Measurements from ENCODE around the gene KREMEN1. TPM values are rescaled to one million over a fixed set of nuclear protein-coding genes. Genes with fewer than 3 reads are reported as not detected.

KREMEN1 gene
- total and polyA plus RNA-seq, 3 donors from 2014 or later, result 42.5 to 54.9 (median 54.5) TPM

DNA sequence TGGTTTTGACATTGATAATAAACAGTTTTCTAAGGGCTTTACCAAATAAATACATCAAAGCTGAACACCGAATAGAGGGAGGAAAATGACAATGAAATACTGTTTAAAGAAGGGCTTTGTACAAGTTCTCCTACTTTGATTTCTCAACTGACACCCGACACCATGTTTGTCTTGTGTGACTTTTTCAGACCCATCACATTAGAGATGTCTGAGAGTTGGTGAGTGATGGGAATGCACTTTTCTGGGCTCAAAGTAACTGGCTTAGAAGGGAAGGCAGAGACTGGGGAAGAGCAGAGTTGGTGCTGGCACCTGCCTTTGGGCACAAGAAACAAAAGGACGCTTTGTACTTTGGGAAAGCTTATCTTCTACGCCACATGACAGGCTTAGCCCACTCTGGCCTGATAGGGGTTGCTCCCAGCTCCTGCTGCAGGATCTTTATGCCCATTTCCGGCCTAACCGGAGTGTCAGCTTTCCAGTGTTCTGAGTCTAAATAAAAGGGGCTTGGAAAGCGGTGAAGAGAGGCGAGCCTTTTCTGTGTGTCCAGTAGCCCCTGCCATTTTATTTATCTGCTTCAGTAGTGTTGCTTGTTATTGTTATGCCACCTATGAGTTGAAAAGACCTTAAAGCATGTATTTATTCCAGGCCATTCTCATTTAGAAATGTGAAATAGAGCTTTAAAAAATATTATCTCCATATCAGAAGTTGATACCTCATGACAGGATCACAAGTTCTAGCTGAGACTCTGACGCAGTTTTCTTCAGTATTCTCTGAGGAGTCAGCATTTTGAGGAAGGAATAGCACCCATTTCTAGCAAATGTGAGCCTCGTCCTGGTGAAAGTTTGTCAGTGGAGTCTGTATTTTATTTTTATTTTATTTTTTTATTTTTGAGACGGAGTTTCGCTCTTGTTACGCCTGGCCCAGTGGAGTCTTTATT lies 24.2 kb downstream of the KREMEN1 start:
- no peaks in the 10 kb centered on the region for H3K36me3 ChIP-seq (ENCODE audit: low read depth, missing control alignments)
- no peaks in the 10 kb centered on the region for H3K9me3 ChIP-seq
- no peak overlapping the region for H3K4me3 ChIP-seq
- H3K27ac ChIP-seq, result peak overlapping the region; percentile 49 to 77
- peak; percentile 84 for DNase-seq
- TF ChIP-seq, protein P1, sequence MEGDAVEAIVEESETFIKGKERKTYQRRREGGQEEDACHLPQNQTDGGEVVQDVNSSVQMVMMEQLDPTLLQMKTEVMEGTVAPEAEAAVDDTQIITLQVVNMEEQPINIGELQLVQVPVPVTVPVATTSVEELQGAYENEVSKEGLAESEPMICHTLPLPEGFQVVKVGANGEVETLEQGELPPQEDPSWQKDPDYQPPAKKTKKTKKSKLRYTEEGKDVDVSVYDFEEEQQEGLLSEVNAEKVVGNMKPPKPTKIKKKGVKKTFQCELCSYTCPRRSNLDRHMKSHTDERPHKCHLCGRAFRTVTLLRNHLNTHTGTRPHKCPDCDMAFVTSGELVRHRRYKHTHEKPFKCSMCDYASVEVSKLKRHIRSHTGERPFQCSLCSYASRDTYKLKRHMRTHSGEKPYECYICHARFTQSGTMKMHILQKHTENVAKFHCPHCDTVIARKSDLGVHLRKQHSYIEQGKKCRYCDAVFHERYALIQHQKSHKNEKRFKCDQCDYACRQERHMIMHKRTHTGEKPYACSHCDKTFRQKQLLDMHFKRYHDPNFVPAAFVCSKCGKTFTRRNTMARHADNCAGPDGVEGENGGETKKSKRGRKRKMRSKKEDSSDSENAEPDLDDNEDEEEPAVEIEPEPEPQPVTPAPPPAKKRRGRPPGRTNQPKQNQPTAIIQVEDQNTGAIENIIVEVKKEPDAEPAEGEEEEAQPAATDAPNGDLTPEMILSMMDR (IDR thresholded peaks at IDR 0.05), result no peak
- no peak for TF ChIP-seq POLR2A (IDR thresholded peaks at IDR 0.05)
- H3K27me3 ChIP-seq, result no peaks in the 10 kb centered on the region
- H3K4me1 ChIP-seq, result peaks cover 19% of the 10 kb centered on the region
- WGBS, 2 donors, result 69 to 80% methylated on average over 13 of the region's 13 CpGs
- intact Hi-C loops (cut with DNase I; ENCODE audit: low total_unique reads), result no loop called here

DNA sequence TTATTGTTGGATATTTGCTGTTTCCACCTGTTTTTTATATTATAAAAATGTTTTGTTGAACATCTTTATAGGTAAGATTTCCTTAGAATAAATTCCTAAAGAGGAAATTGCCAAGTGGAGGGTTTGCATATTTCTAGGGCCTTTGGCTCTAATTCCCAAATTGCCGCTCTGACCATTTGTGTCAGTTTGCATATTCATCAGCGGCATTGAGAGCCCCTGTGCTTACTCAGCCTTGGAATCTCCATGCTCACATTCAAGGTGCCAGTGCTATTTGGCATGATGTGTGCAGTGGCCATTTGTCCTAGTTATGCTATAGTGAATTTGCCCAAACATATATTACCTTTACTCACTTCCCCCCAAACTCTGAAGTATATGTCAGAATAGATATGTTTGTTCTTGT lies 25.5 kb downstream of the KREMEN1 start:
- peaks cover 9% of the 10 kb centered on the region for H3K4me1 ChIP-seq
- 87 to 95% methylated on average over 2 of the region's 2 CpGs for WGBS, 2 donors
- no peak for DNase-seq
- H3K4me3 ChIP-seq, result no peak overlapping the region
- H3K27me3 ChIP-seq, result no peaks in the 10 kb centered on the region
- H3K9me3 ChIP-seq, result no peaks in the 10 kb centered on the region
- H3K27ac ChIP-seq, result peak overlapping the region in 1 of 2 donors; percentile 77
- intact Hi-C loops (cut with DNase I; ENCODE audit: low total_unique reads), result no loop called here
- TF ChIP-seq, protein P1 (IDR thresholded peaks at IDR 0.05), result no peak
- no peak for TF ChIP-seq POLR2A (IDR thresholded peaks at IDR 0.05)
- H3K36me3 ChIP-seq (ENCODE audit: low read depth, missing control alignments), result no peaks in the 10 kb centered on the region

GRCh38 chr22:29102300-29102699 lies 29.5 kb downstream of the KREMEN1 start:
- no peaks in the 10 kb centered on the region for H3K9me3 ChIP-seq
- no peak overlapping the region for H3K4me3 ChIP-seq
- intact Hi-C loops (cut with DNase I; ENCODE audit: low total_unique reads), result no loop called here
- H3K36me3 ChIP-seq (ENCODE audit: low read depth, missing control alignments), result no peaks in the 10 kb centered on the region
- TF ChIP-seq, protein P1 (IDR thresholded peaks at IDR 0.05), result no peak
- TF ChIP-seq POLR2A (IDR thresholded peaks at IDR 0.05), result no peak
- DNase-seq, result no peak
- H3K27ac ChIP-seq, result no peak overlapping the region
- no peaks in the 10 kb centered on the region for H3K4me1 ChIP-seq
- 94 to 95% methylated on average over 2 of the region's 2 CpGs for WGBS, 2 donors
- no peaks in the 10 kb centered on the region for H3K27me3 ChIP-seq

GRCh38 chr22:29103121-29103520 lies 30.3 kb downstream of the KREMEN1 start:
- no peak for DNase-seq
- Histone ChIP-seq H3K27me3 (no peaks in the 10 kb centered on the region), H3K9me3 (no peaks in the 10 kb centered on the region), H3K4me1 (no peaks in the 10 kb centered on the region), H3K36me3 (ENCODE audit: low read depth, missing control alignments) (no peaks in the 10 kb centered on the region), H3K27ac (no peak overlapping the region), H3K4me3 (no peak overlapping the region)
- TF ChIP-seq POLR2A (IDR thresholded peaks at IDR 0.05), result no peak
- TF ChIP-seq, protein P1 (IDR thresholded peaks at IDR 0.05), result no peak
- intact Hi-C loops (cut with DNase I; ENCODE audit: low total_unique reads), result no loop called here
- 62 to 71% methylated on average over 1 of the region's 1 CpG for WGBS, 2 donors
